HG03135 (cell line): ENCODE data around the gene SCEL.
"Not testable (repeated sequence)": the region's sequence is repeated elsewhere in the genome, so short reads cannot be mapped to it uniquely, and the experiment has no call there.

Experiments used
- ATAC-seq: cut with Tn5 transposase; IDR thresholded peaks from one replicate; pipeline ENCODE4 v1.9.1; 2021; ENCODE audit warnings: mild to moderate bottlenecking, moderate library complexity; ENCODE audit not compliant: unreplicated experiment

The SCEL gene

GRCh38 chr13:77653301-77653700 lies 117.8 kb downstream of the SCEL start:
- no peak for ATAC-seq

DNA sequence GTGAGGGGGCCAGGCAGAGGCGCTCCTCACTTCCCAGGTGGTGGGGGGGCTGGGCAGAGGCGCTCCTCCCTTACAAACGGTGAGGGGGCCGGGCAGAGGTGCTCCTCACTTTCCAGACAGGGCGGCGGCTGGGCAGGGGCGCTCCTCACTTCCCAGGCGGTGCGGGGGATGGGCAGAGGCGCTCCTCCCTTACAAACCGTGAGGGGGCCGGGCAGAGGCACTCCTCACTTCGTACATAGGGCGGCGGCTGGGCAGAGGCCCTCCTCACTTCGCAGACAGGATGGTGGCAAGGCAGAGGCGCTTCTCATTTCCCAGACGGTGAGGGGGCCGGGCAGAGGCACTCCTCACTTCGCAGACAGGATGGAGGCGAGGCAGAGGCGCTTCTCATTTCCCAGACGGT lies 124.5 kb downstream of the SCEL start:
- not testable (repeated sequence) for ATAC-seq

- ATAC-seq = no peak
Measured at GRCh38 chr13:77660841-77661250, 125.3 kb downstream of the SCEL start.

DNA sequence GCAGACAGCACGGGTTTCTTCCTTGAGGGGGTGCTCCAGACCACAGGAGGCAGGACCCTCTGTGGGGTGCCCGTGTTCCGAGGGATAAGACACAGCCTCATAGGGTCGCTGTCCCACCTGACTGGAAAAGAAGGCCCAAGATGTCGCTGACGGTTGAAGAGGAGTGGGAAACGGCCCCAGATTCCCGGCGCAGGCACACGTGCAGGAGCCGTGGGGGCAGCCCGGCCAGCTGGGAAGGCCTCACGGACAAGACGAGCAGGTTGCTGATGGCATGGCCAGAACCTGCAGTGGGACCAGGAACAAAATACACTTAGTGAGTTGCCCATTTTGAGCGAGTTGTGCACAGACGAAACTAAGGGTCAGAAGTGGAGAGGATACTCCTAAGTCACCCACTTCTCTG lies 126.8 kb downstream of the SCEL start:
- not testable (repeated sequence) for ATAC-seq

DNA sequence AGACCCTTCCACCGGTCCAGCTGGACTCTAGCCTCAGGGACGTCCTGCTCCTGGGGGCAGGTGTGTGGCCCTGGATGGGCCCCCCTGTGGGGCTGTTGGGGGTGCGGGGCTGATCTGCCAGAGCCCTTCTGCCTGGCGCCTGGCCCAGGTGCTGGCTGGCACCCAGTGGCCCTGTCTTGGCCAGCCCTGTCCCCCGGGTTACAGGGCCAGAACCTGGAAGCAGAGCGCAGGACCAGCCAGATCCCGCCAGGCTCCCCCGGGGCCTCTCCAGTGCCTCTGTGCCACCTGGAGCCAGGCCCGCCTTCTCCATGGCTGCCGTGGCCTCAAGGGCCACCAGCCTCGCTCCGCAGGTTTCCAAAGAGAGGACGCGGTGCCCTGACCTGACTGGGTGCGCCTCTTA lies 127.3 kb downstream of the SCEL start:
- not testable (repeated sequence) for ATAC-seq

- no peak for ATAC-seq
Measured at GRCh38 chr13:77674852-77675251, 139.3 kb downstream of the SCEL start.

DNA sequence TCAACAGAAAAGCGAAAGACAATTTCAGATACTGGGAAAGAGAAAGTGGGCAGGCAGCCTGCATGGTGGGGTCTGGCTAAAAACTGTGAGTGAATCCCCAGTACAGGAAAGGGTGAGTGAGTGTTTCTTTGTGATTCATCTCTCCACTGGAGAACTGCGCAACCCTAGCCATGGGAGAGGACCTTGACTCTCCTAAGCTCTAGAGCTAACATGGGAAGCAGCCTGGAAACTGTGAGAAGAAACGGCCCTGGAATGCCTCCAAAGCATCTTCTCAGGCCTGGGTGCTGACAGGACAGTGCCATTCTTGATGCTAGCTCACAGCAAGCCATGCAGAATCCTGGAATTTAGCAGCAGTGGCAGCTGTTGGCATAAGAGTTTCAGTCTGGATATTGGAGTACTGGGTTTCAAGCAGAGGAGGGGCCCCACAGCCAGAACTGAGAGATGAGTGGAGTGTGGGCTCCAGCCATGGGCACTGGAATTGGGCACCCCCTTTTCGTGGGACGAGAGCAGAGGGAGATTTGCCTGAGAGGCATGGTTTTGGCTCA lies 143.3 kb downstream of the SCEL start:
- ATAC-seq = no peak

DNA sequence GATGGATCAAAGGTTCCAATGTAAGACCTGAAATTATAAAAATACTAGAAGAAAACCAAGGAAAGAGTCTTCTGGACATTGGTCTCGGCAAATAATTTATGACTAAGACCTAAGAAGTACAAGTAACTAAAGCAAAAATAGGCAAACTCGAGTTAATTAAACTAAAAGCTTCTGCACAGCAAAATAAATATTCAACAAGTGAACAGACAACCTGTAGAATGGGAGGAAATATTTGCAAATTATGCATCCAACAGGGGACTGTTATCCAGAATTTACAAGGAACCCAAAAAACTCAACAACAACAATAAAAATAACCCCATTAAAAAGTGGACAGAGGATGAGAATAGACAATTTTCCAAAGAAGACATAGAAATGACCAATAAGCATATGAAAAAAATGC lies 152.3 kb downstream of the SCEL start:
- no peak for ATAC-seq

DNA sequence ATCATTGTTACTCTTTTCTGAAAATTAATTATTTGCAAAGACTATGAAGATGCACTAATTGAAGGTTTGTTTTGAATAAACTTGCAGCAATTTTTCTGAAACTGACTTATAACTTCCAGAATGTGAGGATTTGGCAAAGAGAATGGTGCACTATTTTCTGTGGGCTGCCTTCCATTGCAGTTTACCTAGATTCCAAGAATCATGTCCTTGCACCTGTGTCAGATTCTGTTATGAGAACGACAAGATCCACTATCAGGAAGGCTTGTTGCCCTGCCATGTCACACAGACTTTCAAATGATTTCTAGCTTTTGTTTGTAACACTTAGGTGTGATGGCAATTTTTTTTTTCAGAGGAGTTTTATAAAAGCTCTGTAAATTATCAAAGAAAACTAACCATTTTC lies 156.4 kb downstream of the SCEL start:
- ATAC-seq = no peak

- no peak for ATAC-seq
Measured at GRCh38 chr13:77692746-77693448, 157.4 kb downstream of the SCEL start.

DNA sequence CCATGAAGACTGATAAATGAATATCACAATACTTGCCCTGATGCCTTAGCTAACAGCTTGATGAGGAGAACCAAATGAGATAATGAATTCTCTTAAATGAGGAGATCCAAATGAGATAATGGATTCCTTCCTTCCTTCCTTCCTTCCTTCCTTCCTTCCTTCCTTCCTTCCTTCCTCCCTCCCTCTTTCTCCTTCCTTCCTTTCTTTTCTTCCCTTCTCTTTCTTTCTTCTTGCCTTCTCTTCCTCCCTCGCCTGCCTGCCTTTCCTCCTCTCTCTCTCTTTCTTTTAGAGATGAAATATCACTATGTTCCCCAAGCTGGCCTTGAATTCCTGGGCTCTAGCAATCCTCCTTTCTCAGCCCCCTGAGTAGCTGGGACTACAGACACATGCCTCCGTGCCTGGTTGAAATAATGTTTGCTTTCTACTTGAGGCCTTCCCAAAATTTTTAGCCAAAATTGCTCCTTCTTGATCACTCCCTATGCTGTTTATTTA lies 158.0 kb downstream of the SCEL start:
- ATAC-seq = no peak
